NCI-H1436 (cell line): ENCODE results near the gene PPP1CC.
"Not testable (repeated sequence)": the region's sequence is repeated elsewhere in the genome, so short reads cannot be mapped to it uniquely, and the experiment has no call there.

ENCODE experiments used
- DNase-seq: peaks from one replicate; lab custom pipeline; 2025; lab: John Stamatoyannopoulos, UW

PPP1CC gene

GRCh38 chr12:110754101-110754793, 11.6 kb upstream of the PPP1CC start:
- no peak for DNase-seq

DNA sequence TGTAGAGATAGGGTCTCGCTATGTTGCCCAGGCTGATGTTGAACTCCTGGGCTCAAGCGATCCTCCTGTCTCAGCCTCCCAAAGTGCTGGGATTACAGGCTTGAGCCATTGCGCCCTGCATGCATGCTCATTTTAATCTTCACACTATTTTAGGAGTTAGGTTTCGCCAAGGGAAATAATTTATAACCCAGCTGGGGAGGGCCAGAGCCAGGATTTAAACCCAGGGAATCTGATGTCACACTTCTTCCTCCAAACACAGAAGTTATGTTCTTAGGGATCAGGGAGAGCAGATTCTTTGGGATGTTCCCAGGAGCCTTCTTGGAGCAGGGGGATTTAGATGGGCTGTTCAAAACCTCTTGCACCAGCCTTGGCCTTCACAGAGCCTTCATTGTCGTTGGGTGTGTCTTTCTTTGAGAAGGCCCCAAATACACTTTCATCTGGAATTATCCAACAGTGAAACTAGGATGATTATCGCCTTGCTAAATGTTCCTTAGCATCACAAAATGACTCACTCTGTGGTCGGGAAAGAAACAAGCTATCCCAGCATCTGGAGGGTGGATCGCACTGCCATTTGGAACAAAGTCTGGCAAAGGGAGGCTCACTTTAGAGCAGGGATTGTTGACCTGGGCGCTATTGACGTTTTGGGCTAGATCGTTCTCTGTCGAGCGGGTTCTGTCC, 8.2 kb upstream of the PPP1CC start:
- no peak for DNase-seq

DNA sequence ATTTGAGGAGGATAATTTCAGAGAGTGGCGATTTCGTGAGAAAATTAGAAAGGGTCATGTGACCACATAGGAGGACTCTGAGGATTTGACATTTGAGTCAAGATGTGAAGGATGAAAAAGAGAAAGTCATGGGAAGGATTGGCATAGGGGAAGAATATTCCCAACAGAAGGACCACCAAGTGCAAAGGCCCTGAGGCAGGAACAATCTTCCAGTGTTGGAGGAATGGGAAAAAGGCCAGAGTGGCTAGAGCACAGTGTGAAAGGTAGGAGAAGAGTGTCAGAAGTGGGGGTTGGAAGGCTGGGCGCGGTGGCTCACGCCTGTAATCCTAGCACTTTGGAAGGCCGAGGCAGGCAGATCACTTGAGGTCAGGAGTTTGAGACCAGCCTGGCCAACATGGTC, 3.9 kb upstream of the PPP1CC start:
- DNase-seq, result no peak

GRCh38 chr12:110745542-110746284, 3.0 kb upstream of the PPP1CC start:
- no peak for DNase-seq

DNA sequence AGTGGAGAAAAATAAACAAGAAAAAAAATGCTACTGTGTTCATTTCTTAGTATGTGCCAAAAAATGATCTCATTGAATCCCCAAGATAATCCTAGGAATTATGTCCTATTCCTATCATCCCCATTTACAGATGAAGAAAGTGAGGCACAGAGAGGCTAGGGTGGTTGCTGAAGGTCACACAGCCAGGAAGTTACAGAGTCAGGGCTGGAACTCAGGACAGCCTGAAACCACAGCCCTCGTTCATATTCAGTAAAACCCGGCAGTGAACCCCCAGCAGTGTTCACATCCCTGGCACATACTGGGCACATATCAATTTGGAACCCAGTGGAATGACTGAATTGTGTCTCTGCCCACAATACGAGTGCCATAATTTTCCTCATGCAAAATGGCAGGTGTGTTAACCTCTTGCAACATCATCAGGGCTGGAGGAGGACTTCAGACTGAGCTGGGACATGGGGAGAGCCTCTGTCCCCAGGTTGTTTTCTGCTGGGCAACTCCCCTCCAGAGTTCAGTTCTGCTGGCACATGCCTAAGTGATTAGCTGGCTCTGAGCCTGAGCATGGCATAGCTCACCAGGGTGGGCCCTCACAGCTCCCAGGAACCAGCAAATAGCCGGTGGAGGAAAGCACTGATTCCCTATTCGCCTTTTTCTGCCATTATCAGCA, 2.0 kb upstream of the PPP1CC start:
- DNase-seq, result no peak

DNA sequence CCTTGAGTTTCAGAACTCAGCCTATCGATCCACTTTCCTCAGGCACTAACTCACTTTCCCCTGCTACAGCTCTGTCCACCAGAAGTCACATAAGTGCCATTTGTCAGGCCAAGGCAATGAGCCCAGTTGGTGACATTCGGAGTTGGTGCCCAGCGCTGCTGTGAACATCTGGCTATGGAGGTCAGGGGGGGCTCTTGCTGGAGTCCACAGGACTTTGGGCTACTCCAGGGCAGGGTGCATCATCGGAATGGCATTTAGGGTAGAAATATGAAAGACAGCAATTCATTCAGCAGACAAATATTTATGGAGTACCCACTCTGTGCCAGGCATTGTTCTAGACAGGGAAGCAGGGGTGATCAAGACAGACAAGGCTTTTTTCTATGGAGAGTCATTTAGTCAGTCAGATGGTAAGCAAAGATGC, 1.5 kb upstream of the PPP1CC start:
- DNase-seq, result no peak

- DNase-seq, result no peak
These were observed 941 bp upstream of the PPP1CC start for GRCh38 chr12:110743571-110744093.

GRCh38 chr12:110742096-110742717, 484 bp downstream of the PPP1CC start:
- DNase-seq, result peak; percentile 49

DNA sequence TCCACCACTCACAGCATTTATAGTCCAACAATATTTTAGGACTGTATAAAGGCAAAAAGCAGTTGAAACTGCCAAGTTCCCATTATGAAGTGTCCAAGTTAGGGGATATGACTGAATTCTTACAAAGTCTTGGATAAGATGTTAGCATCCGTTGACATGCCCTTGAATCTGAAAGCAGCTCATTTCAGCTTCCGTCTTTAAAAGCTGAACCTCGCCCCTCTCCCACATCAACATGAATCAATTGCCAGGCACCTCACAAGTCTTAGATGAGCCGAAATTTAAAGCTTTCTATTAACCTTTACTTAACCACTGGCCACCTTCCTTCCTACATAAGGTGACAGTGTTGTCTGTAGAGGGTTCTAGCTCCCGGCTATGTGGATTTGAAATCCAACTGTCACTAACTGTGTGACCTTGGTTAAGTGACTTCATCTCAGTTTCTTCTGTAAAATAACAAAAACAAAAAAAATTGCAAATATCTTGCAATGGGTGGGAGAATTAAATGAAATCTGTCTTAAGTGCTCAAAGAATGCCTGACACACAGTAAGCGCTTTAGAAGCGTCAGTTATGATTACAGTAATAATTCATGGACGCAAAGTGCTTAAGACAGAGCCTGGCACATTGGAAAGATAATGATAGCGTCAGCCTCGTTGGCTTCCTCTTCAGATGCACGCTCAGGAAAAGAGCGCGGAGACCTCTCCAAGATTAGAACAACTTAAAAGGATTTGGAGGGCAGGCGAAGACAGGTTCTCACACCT, 1.2 kb downstream of the PPP1CC start:
- DNase-seq, result peak; percentile 30

DNA sequence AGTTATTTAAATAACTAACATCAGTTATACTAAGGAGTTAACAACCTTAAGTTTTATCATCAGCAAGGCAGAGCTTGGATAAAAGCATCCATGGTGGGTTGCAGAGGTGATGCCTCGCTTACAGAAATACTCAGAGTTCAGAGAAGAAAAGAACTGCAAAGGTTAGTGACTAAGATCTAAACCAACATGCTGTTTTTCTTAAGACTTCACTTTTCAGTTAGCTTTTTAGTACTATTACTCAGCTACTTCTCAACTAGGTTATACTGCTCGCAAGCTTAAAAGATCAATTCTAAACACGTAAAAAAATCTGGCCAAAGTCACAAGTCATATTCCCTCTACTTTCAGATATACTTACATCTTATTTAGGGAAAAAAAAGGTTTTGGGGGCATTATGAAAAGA, 2.8 kb downstream of the PPP1CC start:
- DNase-seq, result no peak

GRCh38 chr12:110739488-110739887, 3.2 kb downstream of the PPP1CC start:
- DNase-seq, result no peak

- DNase-seq, result no peak
These were observed 5.2 kb downstream of the PPP1CC start for GRCh38 chr12:110737532-110737931.

DNA sequence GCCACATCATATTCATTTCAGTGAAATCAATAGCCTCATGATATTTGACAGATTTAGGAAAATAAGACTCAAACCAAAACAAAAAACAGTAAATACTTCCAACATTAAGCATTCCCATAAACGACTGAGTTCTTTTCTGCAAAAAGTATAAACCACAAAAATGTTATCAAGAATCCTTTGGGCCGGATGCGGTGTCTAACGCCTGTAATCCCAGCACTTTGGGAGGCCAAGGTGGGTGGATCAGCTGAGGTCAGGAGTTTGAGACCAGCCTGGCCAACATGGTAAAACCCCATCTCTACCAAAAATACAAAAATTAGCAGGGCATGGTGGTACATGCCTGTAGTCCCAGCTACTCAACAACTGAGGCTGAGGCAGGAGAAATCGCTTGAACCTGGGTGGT, 5.7 kb downstream of the PPP1CC start:
- not testable (repeated sequence) for DNase-seq

GRCh38 chr12:110733900-110734299, 8.8 kb downstream of the PPP1CC start:
- DNase-seq, result no peak

- DNase-seq, result no peak
These were observed 9.5 kb downstream of the PPP1CC start for GRCh38 chr12:110733089-110733715.

- DNase-seq, result no peak
These were observed 10.1 kb downstream of the PPP1CC start for GRCh38 chr12:110732572-110732971.

GRCh38 chr12:110731479-110731878, 11.2 kb downstream of the PPP1CC start:
- DNase-seq, result no peak

GRCh38 chr12:110728628-110729027, 14.1 kb downstream of the PPP1CC start:
- DNase-seq, result no peak

GRCh38 chr12:110726708-110727369, 15.9 kb downstream of the PPP1CC start:
- no peak for DNase-seq

DNA sequence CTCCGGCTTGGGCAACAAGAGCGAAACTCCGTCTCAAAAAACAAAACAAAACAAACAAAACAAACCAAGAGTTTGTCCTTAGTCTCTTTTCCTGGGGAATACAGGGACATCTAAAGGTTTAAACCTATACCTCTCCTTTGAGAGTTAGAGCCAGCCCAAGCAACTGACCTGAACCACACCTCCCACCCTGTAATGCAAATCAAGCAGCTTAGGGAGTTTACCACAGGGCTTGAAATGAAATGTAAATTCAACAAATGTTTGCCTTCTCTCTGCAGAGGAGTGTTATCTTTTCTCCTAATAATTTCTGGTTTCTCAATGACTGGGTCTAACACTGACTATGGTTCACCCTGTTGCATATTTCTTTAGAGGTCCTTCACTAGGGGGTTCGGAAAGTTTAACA, 16.7 kb downstream of the PPP1CC start:
- DNase-seq, result no peak
